Measurements from ENCODE around the gene ACBD5.
"Not testable (repeated sequence)": the region's sequence is repeated elsewhere in the genome, so short reads cannot be mapped to it uniquely, and the experiment has no call there.

ACBD5 gene

DNA sequence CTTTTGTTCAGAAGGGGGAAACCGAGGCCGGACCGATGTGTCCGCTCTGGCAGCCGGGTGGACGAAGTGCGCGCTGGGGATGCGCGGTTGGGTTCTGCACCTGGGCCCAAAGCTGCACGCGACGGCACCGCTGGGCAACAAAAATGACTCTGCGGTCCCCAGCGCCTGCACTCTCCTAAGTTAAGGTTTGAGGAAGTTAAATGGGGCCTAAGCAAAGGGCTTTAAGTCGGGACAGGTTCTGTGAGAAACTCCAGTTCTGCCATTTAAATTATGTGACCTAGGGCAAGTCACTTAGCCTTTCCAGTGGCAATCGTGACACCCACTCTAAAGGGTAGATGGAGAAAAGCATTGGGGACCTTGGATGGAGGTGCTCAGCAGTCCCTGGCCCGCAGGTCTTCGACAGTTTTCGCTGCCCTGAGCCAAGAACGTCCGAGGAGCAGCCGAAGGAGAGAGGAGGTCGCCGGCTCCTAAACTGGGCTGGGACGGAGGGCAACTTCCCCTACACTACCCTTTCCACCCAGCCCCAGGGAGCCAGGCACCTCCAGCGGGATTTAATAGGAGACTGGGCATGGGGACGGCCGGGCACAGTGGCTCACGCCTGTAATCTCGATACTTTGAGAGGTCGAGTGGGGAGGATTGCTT lies 534 bp upstream of the ACBD5 start:
- DNase-seq (ENCODE audit: low read depth): no peak
- peak overlapping the region; percentile 86 for H3K4me3 ChIP-seq (ENCODE audit: control insufficient read depth, low read depth, low read length)
- TF ChIP-seq, protein P1, sequence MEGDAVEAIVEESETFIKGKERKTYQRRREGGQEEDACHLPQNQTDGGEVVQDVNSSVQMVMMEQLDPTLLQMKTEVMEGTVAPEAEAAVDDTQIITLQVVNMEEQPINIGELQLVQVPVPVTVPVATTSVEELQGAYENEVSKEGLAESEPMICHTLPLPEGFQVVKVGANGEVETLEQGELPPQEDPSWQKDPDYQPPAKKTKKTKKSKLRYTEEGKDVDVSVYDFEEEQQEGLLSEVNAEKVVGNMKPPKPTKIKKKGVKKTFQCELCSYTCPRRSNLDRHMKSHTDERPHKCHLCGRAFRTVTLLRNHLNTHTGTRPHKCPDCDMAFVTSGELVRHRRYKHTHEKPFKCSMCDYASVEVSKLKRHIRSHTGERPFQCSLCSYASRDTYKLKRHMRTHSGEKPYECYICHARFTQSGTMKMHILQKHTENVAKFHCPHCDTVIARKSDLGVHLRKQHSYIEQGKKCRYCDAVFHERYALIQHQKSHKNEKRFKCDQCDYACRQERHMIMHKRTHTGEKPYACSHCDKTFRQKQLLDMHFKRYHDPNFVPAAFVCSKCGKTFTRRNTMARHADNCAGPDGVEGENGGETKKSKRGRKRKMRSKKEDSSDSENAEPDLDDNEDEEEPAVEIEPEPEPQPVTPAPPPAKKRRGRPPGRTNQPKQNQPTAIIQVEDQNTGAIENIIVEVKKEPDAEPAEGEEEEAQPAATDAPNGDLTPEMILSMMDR (IDR thresholded peaks at IDR 0.05; ENCODE audit: control insufficient read depth, insufficient read depth, low read depth, low read length, missing control alignments): no peak

DNA sequence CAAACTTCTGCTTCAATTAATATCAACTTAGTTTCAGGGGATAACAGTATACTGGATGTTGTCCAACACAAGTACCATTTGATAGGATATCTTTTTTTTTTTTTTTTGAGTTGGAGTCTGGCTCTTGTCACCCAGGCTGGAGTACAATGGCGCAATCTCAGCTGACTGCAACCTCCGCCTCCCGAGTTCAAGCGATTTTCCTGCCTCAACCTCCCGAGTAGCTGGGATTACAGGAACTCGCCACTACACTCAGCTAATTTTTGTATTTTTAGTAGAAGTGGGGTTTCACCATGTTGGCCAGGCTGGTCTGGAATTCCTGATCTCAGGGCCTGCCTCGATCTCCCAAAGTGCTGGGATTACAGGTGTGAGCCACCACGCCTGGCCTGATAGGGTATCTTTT lies 3.1 kb downstream of the ACBD5 start:
- H3K4me3 ChIP-seq (ENCODE audit: control insufficient read depth, low read depth, low read length); DNase-seq (ENCODE audit: low read depth): not testable (repeated sequence)

DNA sequence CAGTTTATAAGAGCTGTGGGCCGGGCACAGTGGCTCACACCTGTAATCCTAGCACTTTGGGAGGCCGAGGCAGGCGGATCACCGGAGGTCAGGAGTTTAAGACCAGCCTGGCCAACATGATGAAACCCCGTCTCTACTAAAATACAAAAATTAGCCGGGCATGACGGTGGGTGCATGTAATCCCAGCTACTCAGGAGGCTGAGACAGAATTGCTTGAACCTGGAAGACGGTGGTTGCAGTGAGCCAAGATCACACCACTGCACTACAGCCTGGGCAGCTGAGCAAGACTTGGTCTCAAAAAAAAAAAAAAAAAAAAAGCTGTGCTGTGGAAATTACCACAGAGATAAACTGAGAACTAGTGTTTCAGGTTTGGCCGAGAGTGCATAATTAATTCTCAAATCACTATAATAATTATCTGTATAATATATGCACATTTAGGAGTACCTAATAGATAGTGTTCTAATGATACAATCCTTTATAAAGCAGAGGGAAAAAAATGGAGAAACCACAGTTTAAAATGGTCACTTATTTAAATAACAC lies 3.9 kb downstream of the ACBD5 start:
- not testable (repeated sequence) for H3K4me3 ChIP-seq (ENCODE audit: control insufficient read depth, low read depth, low read length); DNase-seq (ENCODE audit: low read depth)

DNA sequence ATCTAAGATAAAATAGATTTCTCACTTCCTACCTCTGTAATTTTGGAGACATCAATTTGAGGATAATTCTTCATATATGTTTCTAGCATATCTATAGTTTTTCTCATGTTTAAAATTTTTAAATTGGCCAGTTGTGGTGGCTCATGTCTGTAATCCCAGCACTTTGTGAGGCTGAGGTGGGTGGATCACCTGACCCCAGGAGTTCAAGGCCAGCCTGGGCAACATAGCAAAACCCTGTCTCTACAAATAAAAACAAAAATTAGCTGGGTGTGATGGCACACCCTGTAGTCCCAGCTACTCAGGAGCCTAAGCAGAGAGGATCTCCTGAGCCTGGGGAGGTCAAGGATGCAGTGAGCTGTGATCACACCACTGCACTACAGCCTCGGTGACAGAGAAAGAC lies 4.9 kb downstream of the ACBD5 start:
- no peak overlapping the region for H3K4me3 ChIP-seq (ENCODE audit: control insufficient read depth, low read depth, low read length)
- TF ChIP-seq, protein P1 (IDR thresholded peaks at IDR 0.05; ENCODE audit: control insufficient read depth, insufficient read depth, low read depth, low read length, missing control alignments): no peak
- no peak for DNase-seq (ENCODE audit: low read depth)

DNA sequence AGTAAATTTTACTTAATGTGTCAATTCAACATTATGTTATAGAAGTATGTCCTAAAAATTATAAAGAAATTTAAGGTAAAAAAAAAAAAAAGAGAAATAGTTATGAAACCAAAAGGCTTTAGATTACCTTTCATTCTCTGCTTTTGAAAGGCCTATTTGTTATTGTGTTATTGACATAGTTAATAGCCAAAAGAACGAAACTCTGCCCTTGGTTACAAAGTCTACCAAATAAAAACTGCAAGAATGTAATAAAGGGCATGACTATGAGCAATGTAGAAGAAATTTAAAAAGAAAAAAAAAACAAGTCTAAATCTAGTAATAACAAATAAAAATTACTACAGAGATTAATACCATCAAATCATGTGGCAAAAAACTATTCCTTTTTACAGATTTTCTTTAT lies 10.6 kb downstream of the ACBD5 start:
- H3K4me3 ChIP-seq (ENCODE audit: control insufficient read depth, low read depth, low read length): no peak overlapping the region
- no peak for DNase-seq (ENCODE audit: low read depth)
- TF ChIP-seq, protein P1 (IDR thresholded peaks at IDR 0.05; ENCODE audit: control insufficient read depth, insufficient read depth, low read depth, low read length, missing control alignments): no peak

DNA sequence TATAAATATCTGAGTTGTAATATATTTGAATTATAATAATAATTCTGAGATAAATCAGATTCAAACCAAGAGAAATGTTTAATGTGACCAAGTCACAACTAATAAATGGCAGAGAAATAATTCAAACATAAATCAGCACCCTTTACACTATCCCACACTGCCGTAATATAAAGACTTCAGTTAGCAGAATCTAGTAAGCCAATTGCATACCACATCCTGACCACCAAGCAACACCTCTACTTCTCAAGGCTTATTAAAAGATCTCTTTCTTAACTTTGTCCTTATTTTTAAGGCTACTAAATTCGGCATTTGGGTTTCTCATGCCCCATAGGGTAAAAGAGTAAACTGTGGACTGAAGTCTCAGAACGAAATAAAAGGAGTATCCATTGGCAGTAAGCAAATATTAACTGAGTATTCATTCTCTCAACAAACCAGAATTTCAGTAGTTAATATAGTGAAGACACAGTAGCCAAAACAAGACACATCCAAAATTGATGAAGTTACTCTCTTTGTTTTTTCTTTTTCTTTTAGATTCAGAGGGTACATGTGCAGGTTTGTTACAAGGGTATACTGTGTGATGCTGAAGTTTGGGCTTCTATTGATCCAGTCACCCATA lies 14.8 kb downstream of the ACBD5 start:
- TF ChIP-seq, protein P1 (IDR thresholded peaks at IDR 0.05; ENCODE audit: control insufficient read depth, insufficient read depth, low read depth, low read length, missing control alignments): no peak
- DNase-seq (ENCODE audit: low read depth): no peak
- H3K4me3 ChIP-seq (ENCODE audit: control insufficient read depth, low read depth, low read length): no peak overlapping the region

DNA sequence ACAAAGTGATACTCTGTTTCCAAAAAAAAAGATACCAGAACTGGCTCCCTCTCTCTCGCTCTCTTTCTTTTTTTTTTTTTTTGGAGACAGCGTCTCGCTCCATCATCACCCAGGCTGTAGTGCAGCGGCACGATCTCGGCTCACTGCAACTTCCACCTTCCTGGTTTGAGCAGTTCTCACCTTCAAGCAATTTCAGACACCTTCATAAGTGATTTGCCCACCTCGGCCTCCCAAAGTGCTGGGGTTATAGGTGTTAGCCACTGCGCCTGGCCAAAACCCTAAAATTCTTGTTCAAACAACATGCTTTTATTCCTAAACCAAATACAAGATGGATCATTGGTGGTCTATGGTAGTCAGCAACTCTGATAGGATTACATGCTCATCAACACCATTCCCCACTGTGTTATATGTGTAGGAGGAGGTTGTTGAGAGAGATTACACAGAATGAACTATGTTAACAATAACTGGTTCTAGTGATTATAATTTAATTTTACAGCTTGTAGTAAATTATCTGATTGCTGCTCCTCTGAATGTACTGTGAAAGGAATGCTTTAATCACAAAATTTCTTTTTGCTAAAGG lies 15.5 kb downstream of the ACBD5 start:
- TF ChIP-seq, protein P1 (IDR thresholded peaks at IDR 0.05; ENCODE audit: control insufficient read depth, insufficient read depth, low read depth, low read length, missing control alignments): no peak
- DNase-seq (ENCODE audit: low read depth): no peak
- H3K4me3 ChIP-seq (ENCODE audit: control insufficient read depth, low read depth, low read length): no peak overlapping the region

All from AG09309 (cell line).